CD8-positive, alpha-beta memory T cell (primary cell): Measurements from ENCODE around the gene UNCX. TPM values are rescaled to one million over a fixed set of nuclear protein-coding genes. Genes with fewer than 3 reads are reported as not detected.
"Not testable (repeated sequence)": the region's sequence is repeated elsewhere in the genome, so short reads cannot be mapped to it uniquely, and the experiment has no call there.

Experiments
- CTCF ChIA-PET: fragments of 350-600 bp; sonication (Branson Sonifier 250); formaldehyde crosslinking; loops from one replicate; lab custom pipeline; 2021; ENCODE audit warnings: antibody characterized with exemption; lab: Charles Lee
- POLR2A ChIA-PET: fragments of 350-600 bp; sonication (Branson Sonifier 250); formaldehyde crosslinking; loops from one replicate; lab custom pipeline; 2021; ENCODE audit warnings: antibody characterized with exemption; lab: Charles Lee
- DNase-seq, 5 donors: peaks; one replicate each; pipeline versions ENCODE4 v3.0.0 to v3.0.0-alpha.2; 2020 to 2022; ENCODE audit warnings: mixed read lengths in 1 of 5
- H3K27ac ChIP-seq: one replicate; pipeline ENCODE4 v1.7.0; 2013; ENCODE audit warnings: low read depth, mild to moderate bottlenecking, low read length, moderate library complexity
- H3K27me3 ChIP-seq: 2 replicates; pipeline ENCODE4 v1.7.0; 2013; ENCODE audit warnings: low read length, mild to moderate bottlenecking; ENCODE audit not compliant: insufficient read depth, poor library complexity, severe bottlenecking
- H3K36me3 ChIP-seq: 2 replicates; pipeline ENCODE4 v1.7.0; 2013; ENCODE audit warnings: mild to moderate bottlenecking, low read length, moderate library complexity; ENCODE audit not compliant: insufficient read depth
- H3K4me1 ChIP-seq: 2 replicates; pipeline ENCODE4 v1.7.0; 2013; ENCODE audit warnings: mild to moderate bottlenecking, low read length, moderate library complexity; ENCODE audit not compliant: insufficient read depth
- H3K4me3 ChIP-seq: 2 replicates; pipeline ENCODE4 v1.7.0; 2013; ENCODE audit warnings: mild to moderate bottlenecking, low read length
- H3K9me3 ChIP-seq: 2 replicates; pipeline ENCODE4 v1.7.0; 2013; ENCODE audit warnings: mild to moderate bottlenecking, low read length
- H3K27ac Mint-ChIP-seq, 8 donors: one replicate each; pipeline ENCODE4 v1.8.0; 2020 to 2021; ENCODE audit warnings: mixed read lengths in 8 of 8, mild to moderate bottlenecking in 6 of 8, inconsistent platforms in 3 of 8, moderate library complexity in 3 of 8
- H3K27me3 Mint-ChIP-seq, 2 donors: one replicate each; pipeline ENCODE4 v1.8.0; 2020 to 2021; ENCODE audit warnings: mixed read lengths in 2 of 2, mild to moderate bottlenecking in 1 of 2, moderate library complexity in 1 of 2
- H3K36me3 Mint-ChIP-seq, 3 donors: one replicate each; pipeline ENCODE4 v1.8.0; 2020 to 2021; ENCODE audit warnings: mixed read lengths in 3 of 3, inconsistent platforms in 1 of 3, mild to moderate bottlenecking in 1 of 3
- H3K4me1 Mint-ChIP-seq, 3 donors: one replicate each; pipeline ENCODE4 v1.8.0; 2020 to 2021; ENCODE audit warnings: mixed read lengths in 3 of 3, inconsistent platforms in 1 of 3, mild to moderate bottlenecking in 1 of 3
- H3K4me3 Mint-ChIP-seq, 7 donors: one replicate each; pipeline ENCODE4 v1.8.0; 2020 to 2021; ENCODE audit warnings: mixed read lengths in 7 of 7, mild to moderate bottlenecking in 6 of 7, moderate library complexity in 4 of 7, inconsistent platforms in 2 of 7
- H3K9me3 Mint-ChIP-seq, 5 donors: one replicate each; pipeline ENCODE4 v1.8.0; 2020 to 2022; ENCODE audit warnings: mixed read lengths in 5 of 5, mild to moderate bottlenecking in 3 of 5, moderate library complexity in 2 of 5, inconsistent platforms in 1 of 5
- polyA plus RNA-seq: library from polyadenylated mRNA; unstranded; fragments of 300-500 nt; fragmentation: Illumina TruSeq; gene quantifications from one replicate; pipeline ENCODE4 v1.2.3, GENCODE V29; 2021
- total RNA-seq, 2 experiments: library from RNA; stranded (reverse); gene quantifications; one replicate each; pipeline ENCODE4 v1.2.3, GENCODE V29; 2021

UNCX gene
- total and polyA plus RNA-seq, 3 experiments from 2014 or later, result not detected

- peaks cover 3 to 14% of the 10 kb centered on the region in 2 donors for H3K27me3 Mint-ChIP-seq
- POLR2A ChIA-PET, result no interaction called here
- CTCF ChIA-PET, result no interaction called here
- no peaks in the 10 kb centered on the region for H3K4me1 ChIP-seq
- DNase-seq, result no peak
- H3K4me1 Mint-ChIP-seq, result no peaks in the 10 kb centered on the region
- H3K9me3 Mint-ChIP-seq, result peaks cover 0 to 3% (median 0%) of the 10 kb centered on the region in 5 donors
- H3K9me3 ChIP-seq, result no peaks in the 10 kb centered on the region
- no peaks in the 10 kb centered on the region for H3K36me3 ChIP-seq
- no peak overlapping the region for H3K27ac ChIP-seq
- H3K36me3 Mint-ChIP-seq, result no peaks in the 10 kb centered on the region
- no peaks in the 10 kb centered on the region for H3K27me3 ChIP-seq
- H3K27ac Mint-ChIP-seq, result no peak overlapping the region
- no peak overlapping the region for H3K4me3 Mint-ChIP-seq
- H3K4me3 ChIP-seq, result no peak overlapping the region
Measured at GRCh38 chr7:1278543-1278942, 45.9 kb downstream of the UNCX start.

GRCh38 chr7:1279041-1279440 lies 46.4 kb downstream of the UNCX start:
- Histone ChIP-seq H3K27ac (no peak overlapping the region), H3K4me3 (no peak overlapping the region), H3K4me1 (no peaks in the 10 kb centered on the region), H3K36me3 (no peaks in the 10 kb centered on the region), H3K27me3 (no peaks in the 10 kb centered on the region), H3K9me3 (no peaks in the 10 kb centered on the region)
- peaks cover 3 to 14% of the 10 kb centered on the region in 2 donors for H3K27me3 Mint-ChIP-seq
- H3K27ac Mint-ChIP-seq, result no peak overlapping the region
- no peaks in the 10 kb centered on the region for H3K4me1 Mint-ChIP-seq
- H3K9me3 Mint-ChIP-seq, result peaks cover 0 to 3% (median 0%) of the 10 kb centered on the region in 5 donors
- no peak for DNase-seq
- no peaks in the 10 kb centered on the region for H3K36me3 Mint-ChIP-seq
- H3K4me3 Mint-ChIP-seq, result no peak overlapping the region
- CTCF ChIA-PET, result no interaction called here
- POLR2A ChIA-PET, result no interaction called here

- H3K4me1 ChIP-seq, H3K4me1 Mint-ChIP-seq, H3K9me3 ChIP-seq, H3K4me3 ChIP-seq, H3K27ac Mint-ChIP-seq, CTCF ChIA-PET, H3K36me3 ChIP-seq, H3K27ac ChIP-seq, H3K36me3 Mint-ChIP-seq, H3K9me3 Mint-ChIP-seq, H3K27me3 ChIP-seq, POLR2A ChIA-PET, DNase-seq: not testable (repeated sequence)
- peaks cover 3 to 14% of the 10 kb centered on the region in 2 donors for H3K27me3 Mint-ChIP-seq
- peak overlapping the region in 1 of 7 donors; percentile 2 for H3K4me3 Mint-ChIP-seq
Measured at GRCh38 chr7:1279895-1280294, 47.2 kb downstream of the UNCX start.

- Mint-ChIP-seq H3K4me1 (no peaks in the 10 kb centered on the region), H3K4me3 (no peak overlapping the region), H3K27me3 (peaks cover 3 to 18% of the 10 kb centered on the region in 2 donors), H3K27ac (no peak overlapping the region), H3K9me3 (peaks cover 0 to 3% (median 0%) of the 10 kb centered on the region in 5 donors), H3K36me3 (no peaks in the 10 kb centered on the region)
- no peak for DNase-seq
- ChIA-PET POLR2A (no interaction called here), CTCF (no interaction called here)
- H3K27ac ChIP-seq, result no peak overlapping the region
- H3K4me3 ChIP-seq, result no peak overlapping the region
- no peaks in the 10 kb centered on the region for H3K4me1 ChIP-seq
- no peaks in the 10 kb centered on the region for H3K9me3 ChIP-seq
- H3K27me3 ChIP-seq, result no peaks in the 10 kb centered on the region
- no peaks in the 10 kb centered on the region for H3K36me3 ChIP-seq
Measured at GRCh38 chr7:1281068-1281467, 48.4 kb downstream of the UNCX start.

- Histone ChIP-seq H3K27me3 (no peaks in the 10 kb centered on the region), H3K9me3 (no peaks in the 10 kb centered on the region), H3K4me3 (no peak overlapping the region), H3K4me1 (no peaks in the 10 kb centered on the region), H3K27ac (no peak overlapping the region), H3K36me3 (no peaks in the 10 kb centered on the region)
- no peaks in the 10 kb centered on the region for H3K4me1 Mint-ChIP-seq
- no peak for DNase-seq
- ChIA-PET CTCF (no interaction called here), POLR2A (no interaction called here)
- H3K27ac Mint-ChIP-seq, result no peak overlapping the region
- H3K9me3 Mint-ChIP-seq, result peaks cover 0 to 3% (median 0%) of the 10 kb centered on the region in 5 donors
- H3K36me3 Mint-ChIP-seq, result no peaks in the 10 kb centered on the region
- peaks cover 3 to 17% of the 10 kb centered on the region in 2 donors for H3K27me3 Mint-ChIP-seq
- H3K4me3 Mint-ChIP-seq, result no peak overlapping the region
Measured at GRCh38 chr7:1282679-1283078, 50.0 kb downstream of the UNCX start.

- no peaks in the 10 kb centered on the region for H3K27me3 ChIP-seq
- H3K4me3 ChIP-seq, result no peak overlapping the region
- peaks cover 0 to 3% (median 0%) of the 10 kb centered on the region in 5 donors for H3K9me3 Mint-ChIP-seq
- no peaks in the 10 kb centered on the region for H3K36me3 ChIP-seq
- H3K27me3 Mint-ChIP-seq, result peaks cover 3 to 16% of the 10 kb centered on the region in 2 donors
- H3K36me3 Mint-ChIP-seq, result no peaks in the 10 kb centered on the region
- H3K4me1 Mint-ChIP-seq, result no peaks in the 10 kb centered on the region
- no peaks in the 10 kb centered on the region for H3K9me3 ChIP-seq
- H3K4me3 Mint-ChIP-seq, result peak overlapping the region in 1 of 7 donors; percentile 59
- ChIA-PET POLR2A (no interaction called here), CTCF (no interaction called here)
- no peak overlapping the region for H3K27ac Mint-ChIP-seq
- H3K27ac ChIP-seq, result no peak overlapping the region
- no peaks in the 10 kb centered on the region for H3K4me1 ChIP-seq
- DNase-seq, result no peak
Measured at GRCh38 chr7:1283337-1283736, 50.7 kb downstream of the UNCX start.

GRCh38 chr7:1283941-1284742 lies 51.5 kb downstream of the UNCX start:
- Histone ChIP-seq H3K9me3 (no peaks in the 10 kb centered on the region), H3K27ac (no peak overlapping the region), H3K4me3 (no peak overlapping the region), H3K27me3 (no peaks in the 10 kb centered on the region), H3K36me3 (no peaks in the 10 kb centered on the region), H3K4me1 (no peaks in the 10 kb centered on the region)
- Mint-ChIP-seq H3K27ac (peak overlapping the region in 1 of 8 donors; percentile 33), H3K9me3 (no peaks in the 10 kb centered on the region), H3K27me3 (peaks cover 3 to 10% of the 10 kb centered on the region in 2 donors), H3K36me3 (no peaks in the 10 kb centered on the region), H3K4me3 (no peak overlapping the region), H3K4me1 (no peaks in the 10 kb centered on the region)
- ChIA-PET CTCF (no interaction called here), POLR2A (no interaction called here)
- DNase-seq, result peak in 1 of 5 donors; percentile 23

- Histone ChIP-seq H3K4me1 (no peaks in the 10 kb centered on the region), H3K9me3 (no peaks in the 10 kb centered on the region), H3K27me3 (no peaks in the 10 kb centered on the region), H3K36me3 (no peaks in the 10 kb centered on the region), H3K4me3 (no peak overlapping the region), H3K27ac (no peak overlapping the region)
- DNase-seq, result peak in 1 of 5 donors; percentile 42
- no peak overlapping the region for H3K4me3 Mint-ChIP-seq
- H3K27ac Mint-ChIP-seq, result no peak overlapping the region
- H3K9me3 Mint-ChIP-seq, result no peaks in the 10 kb centered on the region
- ChIA-PET POLR2A (no interaction called here), CTCF (no interaction called here)
- H3K4me1 Mint-ChIP-seq, result peaks cover 2 to 4% (median 4%) of the 10 kb centered on the region in 3 donors
- H3K27me3 Mint-ChIP-seq, result peaks cover 6 to 14% of the 10 kb centered on the region in 2 donors
- H3K36me3 Mint-ChIP-seq, result no peaks in the 10 kb centered on the region
Measured at GRCh38 chr7:1284743-1285458, 52.2 kb downstream of the UNCX start.
